WTC11 (cell line): ENCODE results near the gene FXYD3.

Experiments used
- CBFB ChIP-seq: sonication (generic); formaldehyde crosslinking; IDR thresholded peaks from 2 replicates; pipeline ENCODE4 v1.8.1; 2022; ENCODE audit warnings: mild to moderate bottlenecking, low read depth, missing genetic modification reagents
- CREB1 ChIP-seq: sonication (generic); formaldehyde crosslinking; IDR thresholded peaks from 2 replicates; pipeline ENCODE4 v1.8.0; 2023; ENCODE audit warnings: mild to moderate bottlenecking, missing genetic modification reagents
- GABPB1 ChIP-seq: sonication (generic); formaldehyde crosslinking; IDR thresholded peaks from 2 replicates; pipeline ENCODE4 v1.8.1; 2023; ENCODE audit warnings: mild to moderate bottlenecking, missing genetic modification reagents
- MXD4 ChIP-seq: fragments of 250-450 bp; sonication (Bioruptor Pico); IDR thresholded peaks from 2 replicates; pipeline ENCODE4 v1.8.0; 2021; ENCODE audit warnings: mild to moderate bottlenecking, moderate library complexity, borderline replicate concordance
- SP1 ChIP-seq: sonication (generic); formaldehyde crosslinking; conservative IDR thresholded peaks from 2 replicates; pipeline ENCODE4 v1.8.1; 2022; ENCODE audit warnings: missing genetic modification reagents
- ZNF121 ChIP-seq: sonication (generic); formaldehyde crosslinking; IDR thresholded peaks from 2 replicates; pipeline ENCODE4 v1.8.0; 2023; ENCODE audit warnings: missing genetic modification reagents
- ZNF138 ChIP-seq: sonication (generic); formaldehyde crosslinking; conservative IDR thresholded peaks from 2 replicates; pipeline ENCODE4 v1.8.1; 2022; ENCODE audit warnings: mild to moderate bottlenecking, moderate library complexity, missing genetic modification reagents
- TF ChIP-seq, protein P1 (sequence below): fragments of 200-600 bp; IDR thresholded peaks from 2 replicates; pipeline ENCODE4 v1.8.0; 2022; ENCODE audit warnings: antibody characterized with exemption
- TF ChIP-seq, protein P2 (sequence below): sonication (generic); formaldehyde crosslinking; conservative IDR thresholded peaks from 2 replicates; pipeline ENCODE4 v1.8.1; 2023; ENCODE audit warnings: mild to moderate bottlenecking, low read depth, missing genetic modification reagents, moderate library complexity
- TF ChIP-seq, protein P3 (sequence below): sonication (generic); formaldehyde crosslinking; IDR thresholded peaks from 2 replicates; pipeline ENCODE4 v1.8.0; 2022; ENCODE audit warnings: mild to moderate bottlenecking, missing genetic modification reagents

DNA sequence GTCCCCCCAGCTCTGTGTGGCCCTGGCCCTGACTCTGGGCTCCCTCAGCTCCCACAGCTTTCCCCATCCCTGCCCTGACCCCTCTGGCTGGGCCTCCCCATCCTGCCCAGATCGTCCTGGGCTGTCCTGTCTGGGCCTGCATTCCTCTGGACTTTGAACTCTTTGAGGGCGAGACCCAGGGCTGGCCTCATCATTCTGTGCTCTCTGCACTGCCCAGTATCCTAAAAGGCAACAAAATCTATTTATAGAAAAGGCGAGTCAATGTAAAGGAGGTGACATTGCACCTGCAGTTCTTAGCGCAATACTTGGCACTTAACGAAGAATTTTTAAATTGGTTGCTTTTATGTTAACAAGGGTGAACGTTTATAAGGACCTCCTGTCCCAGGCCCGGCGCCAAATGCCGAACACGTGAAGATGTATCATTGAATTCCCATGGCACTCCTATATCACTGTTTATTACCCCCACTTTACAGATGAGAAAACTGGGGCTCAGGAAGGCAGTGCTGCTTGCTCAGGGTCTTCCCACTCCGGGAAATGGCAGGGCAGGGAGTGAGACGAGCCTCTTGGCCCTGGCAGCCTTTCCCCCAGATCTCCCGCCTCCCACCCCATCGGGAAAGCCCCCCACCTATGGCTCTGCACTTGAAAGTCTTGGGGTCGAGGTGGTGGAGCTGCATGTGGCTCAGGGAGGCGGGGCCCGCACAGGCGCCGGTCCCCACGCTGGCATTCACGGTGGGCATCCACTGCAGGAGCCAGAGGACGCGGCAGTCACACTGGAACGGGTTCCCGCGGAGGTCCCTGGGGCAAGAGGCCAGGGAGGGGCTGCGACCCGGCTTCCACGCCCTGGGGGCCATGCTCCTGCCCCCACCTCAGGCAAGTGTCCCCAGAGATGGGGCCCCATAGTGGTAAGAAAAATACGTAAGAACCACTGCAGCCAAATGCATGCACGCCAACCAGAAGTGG, 15.4 kb downstream of the FXYD3 start:
- TF ChIP-seq ZNF121 (no peak), CREB1 (CRISPR knock-in tag) (no peak), SP1 (CRISPR knock-in tag) (no peak), MXD4 (CRISPR knock-in tag) (no peak), GABPB1 (CRISPR knock-in tag) (no peak), ZNF138 (CRISPR knock-in tag) (no peak), CBFB (CRISPR knock-in tag) (no peak)
- TF ChIP-seq, protein P1, sequence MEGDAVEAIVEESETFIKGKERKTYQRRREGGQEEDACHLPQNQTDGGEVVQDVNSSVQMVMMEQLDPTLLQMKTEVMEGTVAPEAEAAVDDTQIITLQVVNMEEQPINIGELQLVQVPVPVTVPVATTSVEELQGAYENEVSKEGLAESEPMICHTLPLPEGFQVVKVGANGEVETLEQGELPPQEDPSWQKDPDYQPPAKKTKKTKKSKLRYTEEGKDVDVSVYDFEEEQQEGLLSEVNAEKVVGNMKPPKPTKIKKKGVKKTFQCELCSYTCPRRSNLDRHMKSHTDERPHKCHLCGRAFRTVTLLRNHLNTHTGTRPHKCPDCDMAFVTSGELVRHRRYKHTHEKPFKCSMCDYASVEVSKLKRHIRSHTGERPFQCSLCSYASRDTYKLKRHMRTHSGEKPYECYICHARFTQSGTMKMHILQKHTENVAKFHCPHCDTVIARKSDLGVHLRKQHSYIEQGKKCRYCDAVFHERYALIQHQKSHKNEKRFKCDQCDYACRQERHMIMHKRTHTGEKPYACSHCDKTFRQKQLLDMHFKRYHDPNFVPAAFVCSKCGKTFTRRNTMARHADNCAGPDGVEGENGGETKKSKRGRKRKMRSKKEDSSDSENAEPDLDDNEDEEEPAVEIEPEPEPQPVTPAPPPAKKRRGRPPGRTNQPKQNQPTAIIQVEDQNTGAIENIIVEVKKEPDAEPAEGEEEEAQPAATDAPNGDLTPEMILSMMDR: no peak
- TF ChIP-seq, protein P2, sequence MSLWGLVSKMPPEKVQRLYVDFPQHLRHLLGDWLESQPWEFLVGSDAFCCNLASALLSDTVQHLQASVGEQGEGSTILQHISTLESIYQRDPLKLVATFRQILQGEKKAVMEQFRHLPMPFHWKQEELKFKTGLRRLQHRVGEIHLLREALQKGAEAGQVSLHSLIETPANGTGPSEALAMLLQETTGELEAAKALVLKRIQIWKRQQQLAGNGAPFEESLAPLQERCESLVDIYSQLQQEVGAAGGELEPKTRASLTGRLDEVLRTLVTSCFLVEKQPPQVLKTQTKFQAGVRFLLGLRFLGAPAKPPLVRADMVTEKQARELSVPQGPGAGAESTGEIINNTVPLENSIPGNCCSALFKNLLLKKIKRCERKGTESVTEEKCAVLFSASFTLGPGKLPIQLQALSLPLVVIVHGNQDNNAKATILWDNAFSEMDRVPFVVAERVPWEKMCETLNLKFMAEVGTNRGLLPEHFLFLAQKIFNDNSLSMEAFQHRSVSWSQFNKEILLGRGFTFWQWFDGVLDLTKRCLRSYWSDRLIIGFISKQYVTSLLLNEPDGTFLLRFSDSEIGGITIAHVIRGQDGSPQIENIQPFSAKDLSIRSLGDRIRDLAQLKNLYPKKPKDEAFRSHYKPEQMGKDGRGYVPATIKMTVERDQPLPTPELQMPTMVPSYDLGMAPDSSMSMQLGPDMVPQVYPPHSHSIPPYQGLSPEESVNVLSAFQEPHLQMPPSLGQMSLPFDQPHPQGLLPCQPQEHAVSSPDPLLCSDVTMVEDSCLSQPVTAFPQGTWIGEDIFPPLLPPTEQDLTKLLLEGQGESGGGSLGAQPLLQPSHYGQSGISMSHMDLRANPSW (CRISPR knock-in tag): no peak
- TF ChIP-seq, protein P3, sequence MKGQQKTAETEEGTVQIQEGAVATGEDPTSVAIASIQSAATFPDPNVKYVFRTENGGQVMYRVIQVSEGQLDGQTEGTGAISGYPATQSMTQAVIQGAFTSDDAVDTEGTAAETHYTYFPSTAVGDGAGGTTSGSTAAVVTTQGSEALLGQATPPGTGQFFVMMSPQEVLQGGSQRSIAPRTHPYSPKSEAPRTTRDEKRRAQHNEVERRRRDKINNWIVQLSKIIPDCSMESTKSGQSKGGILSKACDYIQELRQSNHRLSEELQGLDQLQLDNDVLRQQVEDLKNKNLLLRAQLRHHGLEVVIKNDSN (CRISPR knock-in tag): no peak
